Neuron (in vitro differentiated cells): ENCODE results near the gene ERBB4.

ENCODE experiments used
- H2AFZ ChIP-seq: one replicate; pipeline ENCODE4 v1.6.1; 2013; ENCODE audit warnings: low read depth, mild to moderate bottlenecking, inconsistent platforms, low read length, moderate library complexity
- H3K27me3 ChIP-seq: one replicate; pipeline ENCODE4 v1.6.1; 2013; ENCODE audit warnings: low read length; ENCODE audit not compliant: insufficient read depth
- H3K36me3 ChIP-seq: one replicate; pipeline ENCODE4 v1.6.1; 2013; ENCODE audit warnings: low read length; ENCODE audit not compliant: insufficient read depth
- H3K4me1 ChIP-seq: one replicate; pipeline ENCODE4 v1.6.1; 2013; ENCODE audit warnings: low read length; ENCODE audit not compliant: insufficient read depth
- H3K4me3 ChIP-seq: 2 replicates; pipeline ENCODE4 v1.5.1; 2013; ENCODE audit warnings: mild to moderate bottlenecking, low read length, moderate library complexity
- H3K9me3 ChIP-seq: one replicate; pipeline ENCODE4 v1.6.1; 2013; ENCODE audit warnings: low read length

Gene ERBB4

DNA sequence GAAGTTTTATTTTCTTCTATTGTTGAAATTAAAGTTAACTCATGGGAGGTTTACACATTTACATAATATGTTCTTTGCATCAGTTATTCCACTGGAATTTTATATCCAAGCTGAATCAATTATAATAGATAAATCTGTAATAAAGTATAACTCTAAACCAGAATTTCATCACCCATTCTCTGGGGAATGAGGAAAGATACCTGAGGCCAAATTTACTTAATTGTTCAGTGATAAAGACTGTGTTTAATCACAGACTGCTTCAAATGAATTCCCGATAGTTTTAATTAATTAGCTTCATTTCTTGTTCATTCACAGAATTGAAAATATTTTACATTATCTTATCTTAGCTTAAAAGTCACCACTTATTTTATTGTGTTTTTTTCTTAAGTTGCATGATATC, 562.5 kb downstream of the ERBB4 start:
- no peak overlapping the region for H3K4me3 ChIP-seq
- no peaks in the 10 kb centered on the region for H3K4me1 ChIP-seq
- no peaks in the 10 kb centered on the region for H3K27me3 ChIP-seq
- no peak overlapping the region for H2AFZ ChIP-seq
- H3K36me3 ChIP-seq, result no peaks in the 10 kb centered on the region
- peaks cover 5% of the 10 kb centered on the region for H3K9me3 ChIP-seq

DNA sequence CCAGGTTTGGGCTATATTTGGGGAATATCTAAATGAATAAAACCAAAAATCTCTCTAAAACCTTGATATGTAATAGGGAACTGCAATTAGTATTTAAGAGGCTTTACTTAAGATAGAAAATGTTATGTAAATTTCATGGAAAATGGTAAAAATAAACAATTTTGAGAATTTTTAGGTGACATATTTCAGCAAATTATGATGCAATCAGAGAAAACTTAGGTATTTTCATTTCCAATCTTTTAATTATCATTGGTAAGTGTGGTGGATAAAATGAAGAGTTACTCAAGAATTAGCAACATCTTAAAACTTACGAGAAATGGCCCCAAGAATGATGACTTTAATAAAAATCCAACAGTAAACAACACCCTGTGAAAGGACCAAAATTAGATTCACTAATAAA, 571.4 kb downstream of the ERBB4 start:
- no peak overlapping the region for H3K4me3 ChIP-seq
- peaks cover 3% of the 10 kb centered on the region for H3K4me1 ChIP-seq
- no peaks in the 10 kb centered on the region for H3K27me3 ChIP-seq
- H3K9me3 ChIP-seq, result no peaks in the 10 kb centered on the region
- H2AFZ ChIP-seq, result no peak overlapping the region
- H3K36me3 ChIP-seq, result no peaks in the 10 kb centered on the region

DNA sequence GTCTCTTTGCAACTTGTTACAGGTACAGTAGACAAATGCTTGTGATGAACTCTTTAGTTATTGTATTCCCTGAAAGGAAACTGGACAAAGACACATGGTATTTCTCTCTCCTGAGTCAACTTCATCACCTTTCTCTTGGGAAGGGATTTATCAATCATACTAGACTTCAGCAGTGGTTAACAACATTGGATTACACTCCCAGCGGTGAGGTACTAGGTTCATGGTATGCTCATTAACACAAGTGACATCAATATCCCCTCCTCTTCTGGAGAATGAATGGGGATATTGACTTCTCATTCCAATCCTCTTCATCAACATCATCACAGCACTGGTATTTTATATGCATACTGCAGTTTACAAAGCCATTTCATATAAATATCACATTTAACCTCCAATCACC, 574.6 kb downstream of the ERBB4 start:
- H2AFZ ChIP-seq, result no peak overlapping the region
- H3K4me1 ChIP-seq, result peaks cover 3% of the 10 kb centered on the region
- no peaks in the 10 kb centered on the region for H3K27me3 ChIP-seq
- no peak overlapping the region for H3K4me3 ChIP-seq
- no peaks in the 10 kb centered on the region for H3K36me3 ChIP-seq
- H3K9me3 ChIP-seq, result no peaks in the 10 kb centered on the region

GRCh38 chr2:211957799-211958198, 580.8 kb downstream of the ERBB4 start:
- H3K4me1 ChIP-seq, result peaks cover 3% of the 10 kb centered on the region
- no peak overlapping the region for H2AFZ ChIP-seq
- no peaks in the 10 kb centered on the region for H3K27me3 ChIP-seq
- H3K36me3 ChIP-seq, result no peaks in the 10 kb centered on the region
- H3K4me3 ChIP-seq, result no peak overlapping the region
- no peaks in the 10 kb centered on the region for H3K9me3 ChIP-seq

- no peaks in the 10 kb centered on the region for H3K9me3 ChIP-seq
These were observed 583.0 kb downstream of the ERBB4 start for GRCh38 chr2:211955648-211956047.

DNA sequence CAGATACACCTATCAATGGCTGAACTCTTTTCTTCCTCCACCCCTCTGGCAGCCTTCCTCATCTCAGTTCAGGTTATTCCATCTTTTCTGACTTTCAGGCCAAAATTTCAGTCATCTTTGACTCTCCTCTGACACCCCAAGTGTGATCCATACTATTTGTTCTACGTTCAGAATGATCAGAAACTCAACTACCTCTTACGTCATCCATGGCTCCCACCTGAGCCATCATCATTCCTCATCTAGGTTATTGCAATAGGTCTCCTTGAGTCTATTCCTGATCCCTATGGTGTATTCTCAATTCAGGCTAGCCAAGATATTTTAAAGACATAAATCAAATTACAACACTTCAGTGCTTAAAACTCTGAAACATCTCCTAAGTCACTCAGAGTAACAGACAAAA, 589.7 kb downstream of the ERBB4 start:
- no peaks in the 10 kb centered on the region for H3K36me3 ChIP-seq
- H3K4me3 ChIP-seq, result no peak overlapping the region
- no peaks in the 10 kb centered on the region for H3K4me1 ChIP-seq
- H3K9me3 ChIP-seq, result no peaks in the 10 kb centered on the region
- H2AFZ ChIP-seq, result no peak overlapping the region
- no peaks in the 10 kb centered on the region for H3K27me3 ChIP-seq

More at GRCh38 chr2:211955648-211956047, 583.0 kb downstream of the ERBB4 start:
- H3K4me1 ChIP-seq, result no peaks in the 10 kb centered on the region
- no peaks in the 10 kb centered on the region for H3K27me3 ChIP-seq
- H3K4me3 ChIP-seq, result no peak overlapping the region
- no peaks in the 10 kb centered on the region for H3K36me3 ChIP-seq
- no peak overlapping the region for H2AFZ ChIP-seq

GRCh38 chr2:211946960-211947359, 591.6 kb downstream of the ERBB4 start:
- Histone ChIP-seq H3K4me1 (no peaks in the 10 kb centered on the region), H3K27me3 (no peaks in the 10 kb centered on the region), H2AFZ (no peak overlapping the region), H3K36me3 (no peaks in the 10 kb centered on the region), H3K9me3 (no peaks in the 10 kb centered on the region), H3K4me3 (no peak overlapping the region)

DNA sequence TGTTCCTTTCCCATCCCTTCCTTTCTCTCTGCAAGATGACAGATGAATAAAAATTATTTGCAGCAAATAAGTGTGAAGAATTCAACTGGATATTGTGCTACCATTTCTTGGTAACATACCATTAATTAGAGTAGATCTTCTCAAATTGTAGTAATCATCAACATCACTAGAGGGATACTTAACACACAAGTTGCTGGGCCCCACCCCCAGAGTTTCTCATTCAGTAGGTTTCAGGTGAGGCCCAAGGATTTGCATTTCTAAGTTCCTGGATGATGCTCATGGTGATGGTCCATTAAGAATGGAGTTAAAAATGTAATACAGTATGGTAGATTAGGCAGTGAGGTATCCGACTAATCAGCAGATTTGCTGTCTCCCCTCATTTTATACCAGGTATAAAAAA, 594.0 kb downstream of the ERBB4 start:
- Histone ChIP-seq H3K4me3 (no peak overlapping the region), H3K4me1 (peaks cover 12% of the 10 kb centered on the region), H3K27me3 (no peaks in the 10 kb centered on the region)

DNA sequence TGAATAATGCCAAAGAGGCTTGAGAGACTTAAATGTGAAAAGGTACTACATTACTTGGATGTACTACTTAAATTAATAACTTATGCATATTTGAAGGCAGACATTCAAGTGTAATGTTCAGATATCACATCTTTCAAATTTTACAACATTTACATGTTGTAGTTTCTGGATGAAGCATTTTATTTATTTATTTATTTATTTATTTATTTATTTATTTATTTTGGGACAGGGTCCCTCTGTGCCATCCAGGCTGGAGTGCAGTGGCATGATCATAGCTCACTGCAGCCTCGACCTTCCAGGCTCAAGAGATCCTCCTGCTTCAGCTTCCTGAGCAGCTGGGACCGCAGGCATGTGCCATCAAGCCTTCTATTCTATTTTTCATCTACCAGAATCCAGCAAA, 596.4 kb downstream of the ERBB4 start:
- Histone ChIP-seq H3K9me3 (no peaks in the 10 kb centered on the region), H2AFZ (no peak overlapping the region), H3K27me3 (no peaks in the 10 kb centered on the region), H3K4me1 (peaks cover 12% of the 10 kb centered on the region), H3K4me3 (no peak overlapping the region), H3K36me3 (no peaks in the 10 kb centered on the region)

More for the DNA sequence above, 594.0 kb downstream of the ERBB4 start:
- Histone ChIP-seq H2AFZ (no peak overlapping the region), H3K9me3 (no peaks in the 10 kb centered on the region), H3K36me3 (no peaks in the 10 kb centered on the region)

- H3K9me3 ChIP-seq, result no peaks in the 10 kb centered on the region
- no peaks in the 10 kb centered on the region for H3K36me3 ChIP-seq
- peaks cover 12% of the 10 kb centered on the region for H3K4me1 ChIP-seq
- no peak overlapping the region for H3K4me3 ChIP-seq
- no peaks in the 10 kb centered on the region for H3K27me3 ChIP-seq
- no peak overlapping the region for H2AFZ ChIP-seq
These were observed 597.3 kb downstream of the ERBB4 start for GRCh38 chr2:211941216-211941747.

GRCh38 chr2:211939177-211939576, 599.4 kb downstream of the ERBB4 start:
- H3K4me3 ChIP-seq, result no peak overlapping the region
- no peaks in the 10 kb centered on the region for H3K36me3 ChIP-seq
- no peak overlapping the region for H2AFZ ChIP-seq
- no peaks in the 10 kb centered on the region for H3K27me3 ChIP-seq
- H3K4me1 ChIP-seq, result peaks cover 12% of the 10 kb centered on the region
- H3K9me3 ChIP-seq, result no peaks in the 10 kb centered on the region

- Histone ChIP-seq H3K36me3 (no peaks in the 10 kb centered on the region), H3K4me3 (no peak overlapping the region), H2AFZ (no peak overlapping the region), H3K9me3 (no peaks in the 10 kb centered on the region), H3K27me3 (no peaks in the 10 kb centered on the region), H3K4me1 (peaks cover 13% of the 10 kb centered on the region)
These were observed 603.8 kb downstream of the ERBB4 start for GRCh38 chr2:211934811-211935210.

DNA sequence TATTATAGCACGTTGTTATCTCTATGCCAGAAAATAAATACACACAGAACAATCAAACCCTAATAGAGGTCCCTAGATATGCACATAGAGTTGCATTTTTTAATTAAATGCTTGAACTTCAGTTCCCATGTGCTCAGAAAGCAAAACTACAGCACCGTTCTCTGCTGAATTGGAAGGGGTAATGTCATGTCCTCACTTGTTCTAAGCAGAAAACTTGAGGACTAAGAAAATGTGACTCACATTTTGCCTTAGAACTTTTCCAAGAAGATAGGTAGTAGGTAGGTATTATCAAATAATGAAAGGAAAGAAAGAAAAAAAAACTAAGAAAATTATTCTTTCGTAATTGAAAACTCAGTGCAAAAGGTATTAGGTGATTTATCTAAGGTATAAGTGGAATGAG, 607.3 kb downstream of the ERBB4 start:
- no peaks in the 10 kb centered on the region for H3K36me3 ChIP-seq
- H3K9me3 ChIP-seq, result no peaks in the 10 kb centered on the region
- no peaks in the 10 kb centered on the region for H3K27me3 ChIP-seq
- no peak overlapping the region for H3K4me3 ChIP-seq
- H3K4me1 ChIP-seq, result peaks cover 30% of the 10 kb centered on the region
- no peak overlapping the region for H2AFZ ChIP-seq

DNA sequence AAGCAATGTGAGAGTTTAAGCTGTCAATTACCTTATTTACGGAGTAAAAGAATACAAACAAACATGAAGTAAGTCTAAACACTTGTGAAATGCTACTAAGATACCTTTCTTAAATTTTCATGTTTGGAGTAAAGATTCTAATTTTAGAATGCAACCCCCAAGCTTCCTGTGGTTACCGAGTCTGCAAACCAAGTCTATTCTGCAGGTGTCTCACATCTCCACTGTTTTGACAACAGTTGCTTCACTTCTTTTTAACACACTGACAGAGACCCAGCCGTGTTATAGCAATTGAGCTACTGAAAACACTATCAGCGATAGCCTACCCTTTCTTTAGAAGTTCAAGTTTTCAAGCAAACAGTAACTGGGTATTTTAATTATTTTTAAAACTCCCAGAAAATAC, 608.3 kb downstream of the ERBB4 start:
- Histone ChIP-seq H3K4me1 (peaks cover 31% of the 10 kb centered on the region), H3K27me3 (no peaks in the 10 kb centered on the region), H2AFZ (no peak overlapping the region), H3K9me3 (no peaks in the 10 kb centered on the region), H3K36me3 (no peaks in the 10 kb centered on the region), H3K4me3 (no peak overlapping the region)
